ENCODE results near the gene MIOX.

MIOX gene

DNA sequence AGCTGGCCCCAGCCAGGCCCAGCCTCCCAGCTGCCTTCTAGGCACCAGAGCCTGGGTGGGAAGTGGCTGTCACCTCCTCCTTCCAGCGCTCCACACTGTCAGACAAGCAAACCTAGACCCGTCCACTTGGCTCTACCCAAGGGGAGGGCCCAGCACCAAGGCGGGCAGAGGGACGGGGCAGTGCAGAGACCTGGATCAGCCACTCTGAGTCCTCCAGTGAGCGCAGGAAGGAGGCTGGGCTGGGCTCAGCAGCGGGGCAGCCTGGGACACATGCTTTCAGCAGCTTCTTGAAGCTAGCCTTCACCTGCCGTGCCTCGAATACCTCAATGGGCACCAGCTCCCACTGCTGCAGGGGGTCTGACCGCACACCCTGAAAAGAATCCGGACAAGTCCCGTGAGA lies 30.6 kb upstream of the MIOX start:
- no peak for DNase-seq

DNA sequence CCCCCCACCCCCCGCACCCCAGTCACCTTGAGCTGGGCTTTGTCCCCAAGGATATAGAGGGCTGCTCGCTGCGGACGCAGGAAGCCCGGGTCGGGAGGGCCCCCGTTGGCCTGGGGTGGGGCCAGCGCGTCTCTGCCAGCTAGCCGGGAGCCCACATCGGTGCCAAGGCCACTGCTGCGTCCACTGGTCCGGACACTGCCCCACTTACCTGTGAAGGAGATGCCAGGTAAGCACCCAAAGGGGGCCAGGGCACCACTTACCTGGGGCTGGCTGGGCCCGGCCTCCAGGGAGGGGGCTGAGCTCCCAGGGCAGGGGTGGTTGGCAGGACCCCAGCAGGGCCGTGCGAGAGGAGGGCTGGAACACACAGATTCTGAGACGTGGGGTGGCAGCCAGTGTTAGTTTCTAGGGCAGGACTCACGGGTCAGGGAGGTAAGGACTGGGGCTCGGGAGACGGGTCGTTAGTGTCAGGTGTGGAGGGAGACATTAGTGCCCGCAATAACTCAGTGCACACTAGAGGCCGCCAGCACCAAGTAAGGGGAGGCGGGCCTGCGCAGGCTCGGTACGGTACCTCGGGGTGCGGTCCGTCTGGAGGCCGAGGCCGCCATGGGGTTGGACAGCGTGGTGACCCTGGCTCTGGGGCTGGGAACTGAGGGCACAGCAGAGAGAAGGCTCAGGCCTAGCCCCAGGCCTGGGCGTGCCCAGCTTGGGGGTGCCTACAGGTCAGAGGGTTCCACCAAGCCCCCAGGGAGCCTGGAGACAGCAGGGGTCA lies 30.0 kb upstream of the MIOX start:
- DNase-seq: no peak

DNA sequence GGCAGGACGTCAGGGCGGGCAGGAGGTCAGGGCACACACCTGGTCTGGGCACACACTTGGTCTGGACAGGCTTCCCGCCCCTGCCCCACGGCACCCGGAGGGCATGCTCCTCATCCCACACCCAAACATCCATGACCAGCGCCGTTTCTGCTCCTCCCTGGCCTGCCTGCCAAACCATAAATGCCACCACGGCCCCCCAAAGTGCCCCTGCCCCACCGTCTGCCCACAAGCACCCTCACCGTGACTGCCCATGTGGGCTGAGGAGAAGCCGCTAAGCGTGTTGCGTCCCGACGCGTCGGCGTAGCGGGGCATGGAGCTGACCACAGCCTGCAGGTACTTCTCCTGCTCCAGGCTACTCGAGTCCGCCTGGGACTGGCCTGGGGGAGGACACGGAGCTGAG lies 27.6 kb upstream of the MIOX start:
- DNase-seq: no peak

DNA sequence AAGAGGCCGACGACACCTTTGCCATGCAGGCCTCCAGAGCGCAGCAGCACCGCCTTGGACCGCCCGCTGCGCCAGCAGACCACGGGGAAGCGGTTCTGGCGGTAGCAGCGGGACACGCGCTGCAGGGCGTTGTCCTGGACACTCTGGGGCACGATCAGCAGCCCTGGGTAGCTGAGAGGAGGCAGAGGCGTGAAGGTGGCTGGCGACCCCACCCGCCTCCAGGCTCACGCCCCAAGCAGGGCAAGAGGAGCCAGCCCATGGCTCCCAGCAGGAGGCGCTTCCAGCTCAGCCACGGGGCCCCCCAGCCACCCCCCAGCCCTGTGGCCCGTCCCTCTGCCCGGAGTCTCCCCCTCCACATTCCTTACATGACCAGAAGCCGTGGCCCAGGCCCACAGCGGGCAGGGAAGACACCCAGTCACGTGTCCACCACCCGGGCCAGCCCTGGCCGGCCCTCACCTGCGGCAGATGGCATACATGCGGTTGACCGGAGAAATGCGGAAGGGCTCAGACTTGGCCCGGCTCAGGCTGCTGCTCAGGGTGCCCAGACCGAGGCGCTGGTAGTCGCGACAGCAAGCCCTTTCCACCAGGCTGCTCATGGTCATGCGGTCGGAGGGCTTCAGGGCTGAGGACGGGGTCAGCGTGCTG lies 27.0 kb upstream of the MIOX start:
- DNase-seq: no peak

DNA sequence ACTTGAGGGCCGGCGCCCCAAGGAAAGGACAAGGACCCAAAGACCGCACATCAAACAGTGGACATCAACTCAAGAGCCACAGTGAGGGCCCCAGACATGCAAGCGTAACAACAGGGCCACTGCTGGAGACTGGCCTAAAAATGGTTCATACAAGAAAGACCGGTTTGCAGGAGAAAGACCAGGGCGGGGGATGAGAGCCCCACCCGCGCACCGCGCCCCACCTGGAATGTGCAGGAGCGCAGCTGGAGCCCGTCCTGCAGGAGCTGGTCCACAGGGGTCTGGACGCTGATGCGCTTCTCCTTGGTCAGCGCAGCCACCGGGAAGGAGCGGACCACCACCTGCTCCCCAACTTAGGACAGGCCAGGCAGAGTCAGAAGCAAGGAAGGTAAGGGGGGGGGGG lies 25.7 kb upstream of the MIOX start:
- DNase-seq: no peak

DNA sequence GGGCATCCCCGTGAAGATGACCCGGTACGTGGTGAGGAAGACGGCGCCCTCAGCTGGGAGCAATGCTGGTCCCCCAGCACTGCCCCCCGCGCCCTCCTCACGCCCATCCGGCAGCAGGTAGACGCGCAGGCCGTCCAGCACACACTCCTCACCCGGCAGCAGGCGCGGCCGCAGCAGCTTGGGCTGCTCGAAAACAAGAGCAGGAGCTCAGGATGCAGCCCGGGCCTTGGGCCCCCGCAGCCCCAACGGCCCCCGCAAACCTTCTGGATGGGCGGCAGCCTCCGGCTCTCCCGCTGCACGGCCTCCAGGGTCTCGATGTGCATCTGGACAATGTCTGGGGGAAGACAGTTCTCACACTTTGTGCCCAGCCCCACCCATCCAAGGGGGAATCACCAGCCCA lies 25.1 kb upstream of the MIOX start:
- no peak for DNase-seq

DNA sequence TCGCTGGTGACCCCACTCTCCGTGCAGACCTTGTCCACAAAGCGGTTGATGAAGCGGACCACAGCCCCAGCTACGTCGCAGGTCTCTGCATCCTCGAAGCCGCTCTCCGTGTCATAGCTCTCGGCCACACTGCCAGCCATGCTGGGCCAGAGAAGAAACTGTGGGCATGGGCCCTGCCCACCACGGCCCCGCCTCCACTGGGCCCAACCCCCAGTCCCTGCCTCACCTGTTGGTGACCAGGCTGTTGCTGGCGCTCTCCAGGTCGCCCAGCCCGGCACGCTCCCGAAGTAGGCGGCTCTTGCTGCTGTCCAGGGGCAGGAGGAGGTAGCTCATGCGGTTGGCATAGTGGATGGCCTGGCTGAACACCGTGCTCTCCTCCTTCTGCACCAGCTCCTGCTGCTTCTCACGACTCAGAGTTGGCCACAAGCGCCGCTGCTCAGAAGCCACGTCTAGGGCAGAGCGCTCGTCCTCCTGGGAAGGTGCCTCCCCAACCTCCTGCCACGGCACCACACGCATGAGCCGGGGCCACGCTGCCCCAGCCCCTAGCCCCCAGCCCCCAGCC lies 24.6 kb upstream of the MIOX start:
- no peak for DNase-seq

DNA sequence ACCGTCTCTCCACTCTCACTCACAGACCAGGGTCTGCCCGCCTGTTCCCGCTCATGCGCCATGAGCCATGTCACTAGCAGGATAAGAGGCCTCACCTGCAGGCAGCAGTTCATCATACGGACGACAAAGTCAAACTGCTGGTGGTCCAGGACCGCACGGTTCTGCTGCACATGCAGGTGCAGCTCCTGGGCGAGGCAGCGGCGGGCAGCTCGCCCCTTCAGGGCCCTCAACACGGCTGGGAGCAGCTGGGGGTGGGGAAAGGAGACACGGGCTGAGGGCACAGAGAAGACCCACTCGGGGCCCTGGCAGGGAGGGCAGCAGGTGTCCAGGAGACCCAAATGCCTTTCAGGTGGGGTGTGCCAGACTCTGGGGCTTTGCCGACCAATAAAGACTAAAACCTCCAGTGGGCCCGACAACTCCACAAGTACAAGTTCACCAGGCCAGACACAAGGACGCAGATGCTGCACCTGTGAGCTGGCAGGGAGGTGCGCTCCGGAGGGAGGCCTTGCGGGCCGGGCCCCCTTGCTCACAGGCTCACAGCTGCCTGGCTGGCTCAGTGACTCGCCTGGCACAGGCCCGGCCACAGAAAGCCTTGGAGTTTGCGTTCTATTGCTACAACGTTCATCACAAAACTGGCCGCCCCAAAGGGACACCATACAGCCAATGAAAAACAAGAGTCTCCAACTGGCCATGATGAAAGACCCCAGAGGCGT lies 23.3 kb upstream of the MIOX start:
- no peak for DNase-seq

DNA sequence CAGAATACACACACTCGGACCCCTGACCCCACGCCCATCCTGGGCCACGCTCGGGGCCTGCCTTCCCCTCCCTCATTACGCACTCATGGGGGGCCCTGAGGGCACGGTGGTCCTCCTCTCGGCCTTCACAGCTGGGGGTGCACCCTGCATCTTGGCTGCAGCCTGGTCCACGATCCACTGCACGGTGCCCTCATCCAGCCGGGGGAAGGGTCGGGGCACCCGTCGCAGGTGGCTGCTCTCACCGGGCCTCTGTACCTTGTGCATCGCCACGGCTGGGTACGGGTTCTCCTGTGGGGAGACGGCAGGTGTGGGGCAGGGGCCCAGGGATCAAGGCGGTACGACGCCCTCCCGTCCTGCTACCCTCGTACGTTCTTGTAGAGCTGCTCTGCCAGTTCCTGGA lies 22.2 kb upstream of the MIOX start:
- DNase-seq: no peak

DNA sequence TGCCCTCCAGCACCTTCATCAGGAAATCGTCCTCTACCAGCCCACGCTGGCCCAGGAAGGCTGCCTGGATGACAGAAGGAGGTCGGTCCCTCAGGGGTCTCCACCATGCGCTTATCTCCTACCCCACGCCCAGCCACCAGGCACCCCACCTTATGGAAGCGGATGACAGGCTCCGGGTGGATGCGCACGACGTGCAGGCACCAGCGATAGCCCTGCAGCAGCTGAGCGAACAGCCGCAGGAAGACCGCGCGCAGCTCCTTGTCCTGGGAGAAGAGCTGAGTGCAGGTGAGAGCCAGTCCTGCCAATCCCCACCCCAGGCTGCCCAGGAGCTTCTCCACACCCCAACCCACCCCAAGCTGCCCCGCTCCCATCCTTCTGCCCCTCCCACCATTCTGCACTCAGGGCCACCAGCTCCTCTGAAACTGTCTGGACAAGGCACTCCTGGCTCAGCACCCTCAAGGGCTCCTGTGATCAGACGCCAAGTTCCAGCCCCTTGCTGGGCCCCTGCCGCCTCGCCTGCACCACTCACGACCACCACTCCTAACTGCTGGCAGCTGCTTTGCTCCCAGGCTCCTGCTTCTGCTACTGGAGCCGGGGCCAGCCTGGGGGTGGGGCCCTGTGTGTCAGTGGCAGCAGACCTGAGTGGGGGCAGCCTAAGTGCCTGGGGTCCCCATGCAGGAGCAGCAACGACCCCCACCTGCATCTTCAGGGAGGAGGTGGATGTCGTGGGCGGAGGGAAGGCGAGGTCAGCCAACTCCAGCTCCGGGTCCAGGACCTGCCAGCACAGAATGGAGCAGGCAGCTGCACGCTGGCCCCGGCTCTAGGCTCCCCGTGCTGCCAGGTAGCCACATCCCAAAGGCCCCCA lies 21.4 kb upstream of the MIOX start:
- DNase-seq: no peak

DNA sequence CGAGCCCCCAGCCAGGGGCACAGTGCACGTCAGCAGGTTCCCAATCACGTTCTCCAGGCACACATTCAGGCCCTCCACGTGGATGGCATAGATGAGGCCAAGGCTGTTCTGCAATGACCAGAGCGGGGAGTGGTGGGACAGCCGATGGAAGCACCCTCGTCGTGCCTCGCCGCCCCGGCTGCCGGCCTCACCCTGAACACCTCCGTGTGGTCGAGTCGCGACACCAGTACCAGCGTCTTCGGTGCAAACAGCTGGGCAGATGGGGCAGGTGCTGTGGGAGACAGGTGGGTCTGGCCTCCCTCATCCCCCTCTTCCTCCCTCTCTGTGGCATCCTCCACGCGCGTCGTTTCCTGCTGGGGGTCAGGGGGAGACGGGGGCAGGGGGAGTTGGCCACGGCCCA lies 19.3 kb upstream of the MIOX start:
- no peak for DNase-seq

DNA sequence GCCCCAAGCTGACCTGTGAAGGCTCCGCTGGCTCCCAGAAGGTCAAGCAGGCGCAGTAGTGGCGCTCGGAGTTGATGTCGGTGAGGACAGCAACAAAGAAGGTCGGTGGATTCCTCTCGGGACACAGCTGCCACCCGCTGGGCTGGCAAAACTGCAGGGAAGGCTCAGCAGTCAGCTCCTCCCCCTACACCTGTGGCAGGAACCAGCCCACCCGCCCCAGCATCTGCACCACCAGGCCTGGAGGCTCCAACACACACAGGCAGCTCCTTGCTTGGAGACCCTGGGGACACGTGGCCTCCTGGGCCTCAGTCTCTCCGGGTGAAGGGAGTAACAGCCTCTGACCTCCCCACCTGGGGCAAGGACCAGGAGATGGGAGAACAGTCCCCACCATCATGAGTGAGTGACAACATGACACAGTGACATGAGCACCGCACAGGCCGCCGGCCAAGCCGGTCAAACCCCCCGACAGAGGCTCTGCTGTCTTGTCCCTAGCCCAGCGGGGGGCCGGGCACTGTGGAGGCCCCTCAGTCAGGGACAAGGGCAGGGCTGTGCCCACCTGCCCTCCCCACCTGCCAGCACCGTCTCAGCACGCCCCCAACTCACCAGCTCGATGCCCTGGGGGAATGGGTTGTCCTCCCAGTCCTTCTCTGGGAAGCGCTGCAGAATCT lies 18.8 kb upstream of the MIOX start:
- DNase-seq: no peak

DNA sequence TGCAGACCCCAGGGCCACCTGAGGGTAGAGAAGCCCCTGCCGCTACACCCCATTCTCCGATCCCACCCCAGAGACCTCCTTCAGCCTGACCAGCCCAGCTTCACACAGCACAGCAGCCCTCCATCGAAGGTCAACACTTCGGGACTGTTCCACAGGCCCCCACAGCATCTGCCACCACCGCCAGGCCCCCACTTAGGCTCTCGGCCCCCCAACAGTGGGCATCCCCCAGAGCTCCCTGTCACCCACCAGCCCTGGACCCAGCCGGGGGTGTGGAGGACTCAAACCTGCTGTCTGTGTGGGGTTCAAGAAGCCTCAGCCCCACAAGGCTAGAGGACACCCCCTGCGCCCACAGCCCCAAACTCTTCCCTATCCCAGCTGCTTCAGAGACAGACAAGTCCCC lies 18.0 kb upstream of the MIOX start:
- DNase-seq: no peak

DNA sequence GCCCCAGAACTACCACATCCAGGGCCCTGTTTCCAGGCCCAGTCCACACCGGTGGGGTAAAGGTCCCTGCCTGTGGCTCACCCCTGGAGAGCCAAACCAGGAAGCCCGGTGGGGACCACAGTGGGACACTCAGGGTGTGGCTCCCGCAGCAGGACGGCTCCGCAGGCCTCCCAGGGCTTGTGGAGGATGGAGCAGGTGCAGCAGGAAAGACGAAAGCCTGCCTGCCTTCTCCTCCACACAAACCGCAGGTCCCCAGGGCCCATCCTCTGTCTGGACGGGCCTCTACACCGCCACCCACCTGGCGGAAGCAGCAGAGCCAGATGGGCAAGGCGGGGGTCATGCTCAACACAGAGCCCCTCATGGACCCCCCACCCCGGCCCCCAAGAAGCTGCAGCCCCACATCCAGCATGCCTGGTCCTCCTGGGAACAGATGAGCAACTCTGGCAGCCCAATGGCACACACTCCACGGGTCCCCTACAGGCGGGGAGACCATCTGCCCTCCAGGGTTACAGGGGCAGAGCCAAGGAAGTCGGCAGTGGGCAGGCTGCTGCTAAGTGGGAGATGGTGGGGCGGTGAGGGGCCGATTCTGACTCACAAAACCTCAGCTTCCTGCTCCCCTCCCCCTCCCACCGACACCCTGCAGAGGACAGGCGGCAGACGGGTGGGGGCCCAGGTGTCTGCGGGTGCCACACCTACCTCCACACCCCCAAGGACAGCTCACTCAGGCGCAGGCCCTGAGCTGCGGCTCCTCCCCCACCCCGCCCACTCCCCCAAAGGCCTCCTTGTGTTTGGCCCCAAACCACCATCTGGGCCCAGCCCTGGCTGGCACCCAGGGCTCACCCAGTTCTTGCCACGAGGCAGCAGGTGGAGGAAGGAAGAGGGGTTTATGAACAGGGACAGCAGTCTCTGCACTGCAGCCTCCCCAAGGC lies 17.0 kb upstream of the MIOX start:
- no peak for DNase-seq

DNA sequence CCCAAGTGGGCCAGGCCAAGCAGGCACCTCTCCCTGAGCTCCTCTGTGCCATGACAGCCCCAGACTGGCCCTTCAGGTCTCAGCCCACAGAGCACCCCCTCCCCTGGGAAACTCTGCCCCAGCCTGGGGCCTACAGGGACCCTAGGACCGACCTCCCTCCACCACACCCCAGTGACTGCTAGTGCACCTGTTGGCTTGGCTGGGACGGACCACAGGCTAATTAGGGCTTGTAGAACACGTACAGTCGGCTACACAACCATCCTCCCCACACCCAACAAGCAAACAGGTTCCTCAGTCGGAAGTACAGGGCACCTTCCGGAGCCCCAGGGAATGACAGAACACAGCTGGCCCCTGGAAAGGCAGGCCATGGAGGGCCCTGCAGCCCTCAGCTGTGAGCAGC lies 16.2 kb upstream of the MIOX start:
- DNase-seq: no peak

DNA sequence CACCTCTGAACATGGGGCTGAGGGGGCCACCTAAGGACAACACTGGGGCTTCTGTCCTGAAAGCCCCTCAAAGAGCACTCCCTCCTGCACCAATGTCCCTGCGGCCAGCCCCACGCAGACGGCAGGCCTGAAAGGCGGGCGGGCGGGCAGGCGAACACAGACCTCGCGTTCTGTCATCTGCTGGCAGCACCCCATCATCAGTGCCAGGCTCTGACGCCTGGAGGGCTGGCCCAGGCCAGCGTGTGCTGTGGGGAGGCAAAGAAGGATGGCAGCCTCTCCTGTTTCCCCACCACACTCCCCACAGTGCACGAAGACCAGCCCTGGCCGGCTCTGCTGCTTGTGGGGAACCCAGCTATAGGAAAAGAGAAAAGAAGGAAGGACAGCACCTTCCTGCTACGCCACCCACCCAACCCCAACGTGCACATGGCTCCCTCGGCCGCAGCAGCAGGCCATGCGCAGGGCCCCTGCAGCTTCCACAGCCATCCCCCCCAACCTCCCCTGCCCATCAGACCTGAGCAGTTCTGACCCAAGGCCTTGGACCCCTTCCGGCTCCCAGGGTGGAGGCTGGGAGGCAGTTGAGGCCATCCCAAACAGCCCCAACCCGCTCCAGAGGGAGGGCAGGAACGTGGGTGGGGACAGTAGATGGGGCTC lies 15.3 kb upstream of the MIOX start:
- DNase-seq: no peak

DNA sequence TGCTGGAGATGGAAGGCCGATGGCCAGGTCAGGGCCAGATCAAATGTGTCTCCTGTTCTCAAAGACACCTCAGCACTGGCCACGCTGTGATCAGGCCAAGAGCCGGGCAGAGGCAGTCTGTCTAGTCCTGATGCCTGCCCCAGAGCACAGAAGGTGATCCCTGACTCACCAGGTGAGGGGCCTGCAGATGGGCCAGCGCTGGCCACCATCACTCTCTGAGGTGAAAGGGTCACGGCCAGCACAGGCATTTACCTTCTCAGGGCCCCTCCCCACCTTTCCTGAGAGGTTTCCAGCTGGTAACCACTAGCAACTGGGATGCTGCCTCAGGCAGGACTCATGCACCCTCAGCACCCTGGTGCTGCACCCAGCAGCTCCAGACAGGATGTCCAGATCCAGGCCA lies 14.7 kb upstream of the MIOX start:
- no peak for DNase-seq

DNA sequence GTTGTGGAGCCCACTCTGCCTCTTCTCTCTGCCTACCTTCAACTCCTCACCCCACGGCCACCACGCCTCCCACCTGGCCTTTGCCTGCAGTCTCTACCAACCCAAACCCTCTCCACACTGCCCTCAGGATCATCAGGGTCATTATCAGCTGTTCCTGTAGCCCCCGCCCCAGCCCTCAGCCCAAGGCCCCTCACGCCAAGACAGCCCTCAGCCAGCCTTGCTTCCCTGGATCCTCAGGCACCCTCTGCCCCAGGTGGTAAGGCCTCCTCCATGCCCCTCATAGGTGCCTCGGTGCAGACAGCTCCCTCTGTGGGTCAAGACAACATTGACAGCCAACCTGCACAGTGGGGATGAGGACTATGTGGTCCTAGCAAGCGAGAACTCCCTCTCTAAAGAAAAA lies 13.6 kb upstream of the MIOX start:
- no peak for DNase-seq

DNA sequence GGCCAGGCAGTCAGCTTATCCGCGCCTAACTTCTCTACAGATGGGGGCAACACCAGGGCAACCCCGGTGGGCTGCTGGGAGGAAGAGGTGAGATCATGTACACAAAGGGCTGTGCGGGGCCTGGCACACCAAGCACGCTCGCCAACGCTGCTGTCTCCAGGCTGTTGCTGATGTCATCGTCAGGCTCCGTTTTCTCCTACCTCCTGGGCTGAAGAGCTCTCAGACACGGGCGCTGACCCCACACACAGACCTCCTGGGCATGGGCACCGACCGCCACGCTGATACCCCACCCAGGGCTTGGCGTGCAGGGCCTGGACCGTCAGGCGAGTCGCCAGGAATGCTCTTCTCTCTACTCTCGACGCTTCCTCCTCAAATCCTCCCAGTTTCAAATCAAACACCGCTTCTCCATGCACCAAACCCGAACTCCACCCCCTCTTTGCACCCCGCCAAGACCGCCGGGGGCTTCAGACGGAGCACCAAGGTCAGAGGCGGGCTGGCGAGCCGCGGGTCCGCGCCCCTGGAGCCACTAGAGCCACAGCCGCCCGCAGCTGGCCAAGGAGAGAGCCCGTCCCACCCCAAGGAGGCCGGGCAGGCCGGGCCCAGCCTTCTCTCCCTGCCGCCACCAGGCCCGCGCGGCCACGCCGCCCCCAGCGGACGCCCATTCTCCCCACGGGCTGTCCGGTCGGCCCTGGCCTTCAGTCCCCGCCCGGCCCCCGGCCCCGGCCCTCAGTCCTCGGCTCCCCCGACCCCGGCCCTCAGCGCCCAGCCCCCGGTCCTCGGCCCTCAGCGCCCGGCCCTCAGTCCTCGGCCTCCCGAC lies 12.6 kb upstream of the MIOX start:
- peak; percentile 24 for DNase-seq
